ENCODE data around the gene SMAD4. TPM values are rescaled to one million over a fixed set of nuclear protein-coding genes. Genes with fewer than 3 reads are reported as not detected.

Gene SMAD4
- total RNA-seq, 1 experiment from 2014 or later: 172 TPM

- Histone ChIP-seq H4K8ac (replicated peaks; ENCODE audit: insufficient read length, low read depth, low read length) (no peak overlapping the region), H2BK5ac (ENCODE audit: insufficient read length, low read length) (no peak overlapping the region), H3K9me3 (ENCODE audit: control insufficient read depth, low read depth, low read length) (no peaks in the 10 kb centered on the region), H3K27ac (ENCODE audit: insufficient read length, low read depth, low read length) (no peak overlapping the region), H3K4ac (ENCODE audit: low read depth, low read length) (no peak overlapping the region), H2BK12ac (ENCODE audit: insufficient read length, low read depth, low read length) (no peak overlapping the region), H2AFZ (ENCODE audit: low read length) (no peak overlapping the region), H3K9ac (ENCODE audit: extremely low read depth, insufficient read length, low read length) (no peak overlapping the region), H3K56ac (ENCODE audit: insufficient read length, low read depth, low read length) (no peak overlapping the region), H3K23ac (ENCODE audit: insufficient read length, low read depth, low read length) (no peak overlapping the region), H2AK5ac (ENCODE audit: insufficient read length, low read length) (no peak overlapping the region), H3K27me3 (ENCODE audit: insufficient read depth, low read length) (no peaks in the 10 kb centered on the region), H3K79me1 (ENCODE audit: insufficient read depth, low read depth, low read length, poor library complexity, severe bottlenecking) (no peaks in the 10 kb centered on the region), H3K4me2 (ENCODE audit: insufficient read depth, insufficient read length, low read length) (no peak overlapping the region), H2BK120ac (ENCODE audit: low read depth, low read length, poor library complexity, severe bottlenecking) (no peak overlapping the region), H4K5ac (ENCODE audit: insufficient read length, low read depth, low read length) (no peak overlapping the region), H3K79me2 (ENCODE audit: insufficient read depth, low read length) (no peaks in the 10 kb centered on the region), H3T11ph (ENCODE audit: low read length) (no peak overlapping the region), H2BK20ac (ENCODE audit: low read depth, low read length, poor library complexity, severe bottlenecking) (no peak overlapping the region), H3K14ac (ENCODE audit: insufficient read depth, low read length) (no peak overlapping the region), H4K20me1 (ENCODE audit: control insufficient read depth, insufficient read depth, insufficient read length) (no peaks in the 10 kb centered on the region), H2BK15ac (ENCODE audit: low read depth, low read length) (no peak overlapping the region), H3K18ac (ENCODE audit: insufficient read length, low read depth, low read length) (no peak overlapping the region), H4K91ac (ENCODE audit: insufficient read length, low read depth, low read length) (no peak overlapping the region), H3K4me1 (ENCODE audit: insufficient read depth, low read length) (no peaks in the 10 kb centered on the region), H3K23me2 (ENCODE audit: insufficient read length, low read depth, low read length, poor library complexity, severe bottlenecking) (no peaks in the 10 kb centered on the region)
- Mint-ChIP-seq H3K9me3 (peaks cover 6 to 9% of the 10 kb centered on the region in 2 experiments; a peak in 4 of 5 replicates), H3K36me3 (ENCODE audit: insufficient read depth in 1 of 3, low read depth in 3 of 3) (peaks cover 0 to 3% (median under 1%) of the 10 kb centered on the region in 3 experiments; a peak in 2 of 7 replicates), H3K27me3 (ENCODE audit: low read depth) (no peaks in the 10 kb centered on the region; the same call in 1 of the 2 replicates), H3K27ac (peak overlapping the region in 1 of 3 experiments; percentile 7; a peak in 1 of 7 replicates), H3K4me1 (peaks cover 17 to 20% of the 10 kb centered on the region in 2 experiments), H3K4me3 (no peak overlapping the region)
- DNase-seq: no peak
- no peak for TF ChIP-seq CTCF (conservative IDR thresholded peaks at IDR 0.05)
- WGBS (ENCODE audit: extremely low coverage, insufficient read length, low lambda C conversion rate): no CpG with 5 or more reads among the region's 13 CpGs
Observed at GRCh38 chr18:51006948-51007789, 22.8 kb upstream of the SMAD4 start.

All from H9 (cell line).